Tracheal epithelial cell (primary cell): ENCODE data around the gene IPP. TPM values are rescaled to one million over a fixed set of nuclear protein-coding genes. Genes with fewer than 3 reads are reported as not detected.

Source experiments
- total RNA-seq: library from RNA; depleted of rRNA; stranded (reverse); fragments of >200 nt; gene quantifications from 2 replicates; pipeline ENCODE4 v1.2.1, GENCODE V29; 2014

The IPP gene
- total RNA-seq = 5.8 and 11.5 TPM in 2 replicates

GRCh38 chr1:45750298-45751038 is at the start of gene IPP:
Gene IPP, minus strand, starts transcription at chr1:45750653. Its CDS starts 4,242 bp downstream, at chr1:45746411.

DNA sequence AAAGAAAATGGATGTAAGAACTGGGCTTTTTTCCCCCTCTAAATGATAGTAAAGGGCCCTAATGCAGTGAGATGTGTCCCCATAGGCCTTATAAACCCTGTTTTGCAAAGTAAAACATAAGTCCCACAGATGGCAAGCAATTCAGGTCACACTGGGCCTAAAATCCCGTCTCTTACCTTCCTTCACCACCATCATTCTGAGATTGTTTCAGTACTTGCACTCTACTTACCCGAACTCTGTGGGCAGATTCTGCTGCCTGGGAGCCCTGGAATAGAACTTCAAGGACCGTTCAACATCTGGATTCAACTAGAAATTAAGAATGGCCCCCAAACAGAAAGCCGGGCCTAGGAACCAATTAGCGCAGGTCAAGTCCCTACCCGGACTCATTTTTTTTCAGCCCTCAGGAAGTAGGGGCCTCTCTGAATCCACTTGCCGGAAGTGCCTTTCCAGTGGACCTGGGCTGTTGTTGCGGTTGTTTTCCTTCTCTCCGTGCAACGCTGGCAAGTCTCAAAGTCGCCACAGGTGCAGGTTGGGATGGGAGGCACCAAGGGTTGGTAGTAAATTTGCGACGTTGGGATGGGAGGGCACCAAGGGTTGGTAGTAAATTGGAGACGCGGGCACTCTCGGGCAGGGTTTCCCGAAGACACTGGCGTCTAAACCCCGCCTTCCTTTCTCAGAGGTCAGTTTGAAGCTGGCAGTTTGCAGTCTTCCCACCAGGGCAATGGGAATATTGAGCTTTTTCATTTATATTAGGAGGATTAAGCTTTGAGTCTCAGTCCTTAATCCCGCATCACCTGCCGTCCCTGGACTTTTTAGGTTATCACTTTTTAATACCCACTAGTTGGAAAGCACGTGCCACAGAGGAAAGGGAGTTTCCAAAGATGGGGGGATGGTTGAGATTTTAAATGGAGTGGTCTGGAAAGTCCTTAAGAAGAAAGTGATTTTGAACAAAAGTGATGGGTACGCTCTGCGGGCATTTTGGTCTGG is 62.4 kb downstream of the IPP start, which contains the start of gene TMEM69:
TMEM69 (plus strand) TSS at position 428 of the 987 bp plus-strand sequence. CDS start 2,888 bp downstream, outside the sequence.

GRCh38 chr1:45686288-45687013 is 64.0 kb downstream of the IPP start, which contains the start of gene GPBP1L1:
Gene GPBP1L1, minus strand, starts transcription at chr1:45686533. Its CDS starts 27,446 bp downstream, at chr1:45659087.

Other genes with a start within 250 kb of the IPP start
- gene PRDX1, start 228.8 kb downstream of the IPP start, total RNA-seq = 526 and 540 TPM in 2 replicates
- gene AKR1A1, start 199.8 kb downstream of the IPP start, total RNA-seq = 82.3 and 137 TPM in 2 replicates
- gene NASP, start 166.6 kb downstream of the IPP start, total RNA-seq = 12.8 and 20.9 TPM in 2 replicates
- 0.64 and 1.2 TPM in 2 replicates for gene CCDC17, start 126.6 kb downstream of the IPP start, total RNA-seq
- 122 and 177 TPM in 2 replicates for gene GPBP1L1, start 64.1 kb downstream of the IPP start, total RNA-seq
- 16.0 and 18.1 TPM in 2 replicates for gene TMEM69, start 62.5 kb downstream of the IPP start, total RNA-seq
- gene MAST2, start 53.0 kb upstream of the IPP start, total RNA-seq = 12.5 and 12.6 TPM in 2 replicates